Keratinocyte (primary cell): Measurements from ENCODE around the gene TLN1. TPM values are rescaled to one million over a fixed set of nuclear protein-coding genes. Genes with fewer than 3 reads are reported as not detected.

ENCODE experiments used
- DNase-seq: peaks from one replicate; pipeline ENCODE4 v3.0.0-alpha.2; 2011; ENCODE audit warnings: low read depth, missing footprints, low spot score
- FAIRE-seq: peaks from 2 replicates; lab custom pipeline; 2011; peaks lifted over from hg19 to GRCh38; lab: Jason Lieb, UNC
- H2AFZ ChIP-seq: 2 replicates; pipeline ENCODE4 v1.6.0; 2012; ENCODE audit warnings: low read length, control low read depth, inconsistent platforms; ENCODE audit not compliant: control insufficient read depth
- H3K27ac ChIP-seq: 2 replicates; pipeline ENCODE4 v1.5.1; 2011; ENCODE audit warnings: low read length; ENCODE audit not compliant: control insufficient read depth, insufficient read depth
- H3K27me3 ChIP-seq: 3 replicates; pipeline ENCODE4 v1.6.0; 2011; ENCODE audit warnings: low read length; ENCODE audit not compliant: control insufficient read depth, insufficient read depth; ENCODE audit errors: extremely low read depth
- H3K36me3 ChIP-seq, 2 experiments: 2 replicates in 1 of 2; 3 replicates in 1 of 2; pipeline ENCODE4 v1.5.1; 2011; ENCODE audit warnings: low read length in 2 of 2, mild to moderate bottlenecking in 1 of 2; ENCODE audit not compliant: control insufficient read depth in 2 of 2, insufficient read depth in 2 of 2; ENCODE audit errors: extremely low read depth in 1 of 2
- H3K4me1 ChIP-seq: 3 replicates; pipeline ENCODE4 v1.5.1; 2011; ENCODE audit warnings: low read length; ENCODE audit not compliant: control insufficient read depth, insufficient read depth; ENCODE audit errors: extremely low read depth
- H3K4me2 ChIP-seq: 3 replicates; pipeline ENCODE4 v1.6.0; 2011; ENCODE audit warnings: low read depth, low read length; ENCODE audit not compliant: control insufficient read depth, insufficient read depth; ENCODE audit errors: extremely low read depth
- H3K4me3 ChIP-seq, 3 experiments: fragments of 200-600 bp in 1 of 3; sonication (generic) in 1 of 3; 2 replicates in 2 of 3; 3 replicates in 1 of 3; pipeline ENCODE4 v1.5.1; 2011 to 2016; ENCODE audit warnings: low read length in 3 of 3, mild to moderate bottlenecking in 3 of 3, control low read depth in 2 of 3, inconsistent platforms in 1 of 3, low read depth in 1 of 3, mixed read lengths in 1 of 3, mixed run types in 1 of 3, moderate library complexity in 1 of 3; ENCODE audit not compliant: control insufficient read depth in 2 of 3, insufficient read depth in 2 of 3; ENCODE audit errors: extremely low read depth in 1 of 3
- H3K79me2 ChIP-seq: 2 replicates; pipeline ENCODE4 v1.6.0; 2012; ENCODE audit warnings: low read length; ENCODE audit not compliant: control insufficient read depth, insufficient read depth
- H3K9ac ChIP-seq: 3 replicates; pipeline ENCODE4 v1.6.0; 2011; ENCODE audit warnings: low read length; ENCODE audit not compliant: control insufficient read depth, insufficient read depth; ENCODE audit errors: extremely low read depth
- H3K9me1 ChIP-seq: 3 replicates; pipeline ENCODE4 v1.6.0; 2011; ENCODE audit warnings: low read length; ENCODE audit not compliant: control insufficient read depth, insufficient read depth; ENCODE audit errors: extremely low read depth
- H3K9me3 ChIP-seq: 2 replicates; pipeline ENCODE4 v1.5.1; 2012; ENCODE audit warnings: low read depth, low read length; ENCODE audit not compliant: control insufficient read depth
- H4K20me1 ChIP-seq: 3 replicates; pipeline ENCODE4 v1.6.0; 2011; ENCODE audit warnings: low read length; ENCODE audit not compliant: control insufficient read depth, insufficient read depth; ENCODE audit errors: extremely low read depth
- CTCF ChIP-seq, 3 experiments: IDR thresholded peaks in 1 of 3; conservative IDR thresholded peaks in 1 of 3; optimal IDR thresholded peaks in 1 of 3; 2 replicates in 2 of 3; 3 replicates in 1 of 3; pipeline versions ENCODE3 to v1.5.1; 2011; ENCODE audit warnings: low read length in 3 of 3, mild to moderate bottlenecking in 3 of 3, moderate library complexity in 2 of 3, control low read depth in 1 of 3, inconsistent platforms in 1 of 3; ENCODE audit not compliant: insufficient read depth in 2 of 3; ENCODE audit errors: extremely low read depth in 1 of 3
- EZH2 ChIP-seq: IDR thresholded peaks from one replicate; pipeline ENCODE4 v1.6.1; 2012; ENCODE audit warnings: inconsistent platforms, mild to moderate bottlenecking, low read length, moderate library complexity
- dilution Hi-C: fragments of 300-500 bp; cut with MboI; formaldehyde crosslinking; loops from one replicate; pipeline ENCODE4 v1.7.0; 2020; ENCODE audit warnings: low sequenced_read_pairs; ENCODE audit not compliant: extremely low pct_ligation_motif_present
- polyA plus RNA-seq, 5 experiments: library from polyadenylated mRNA; depleted of rRNA in 3 of 5; stranded (reverse) in 3 of 5; stranded (forward) in 1 of 5; unstranded in 1 of 5; fragments of >200 nt; gene quantifications; 1 replicate in 1 of 5; 2 replicates in 3 of 5; 3 replicates in 1 of 5; pipeline versions ENCODE4 v1.2.1 to v1.2.3, GENCODE V29; 2011 to 2012; ENCODE audit warnings: missing spikeins in 2 of 5, low read depth in 1 of 5, low replicate concordance in 1 of 5

Gene TLN1
- polyA plus RNA-seq, 1 donor (not counting 4 experiments of a cell fraction or from before 2014, with no cell fraction given): 53.0 TPM

GRCh38 chr9:35691334-35691650 lies 40.7 kb downstream of the TLN1 start:
- Histone ChIP-seq H4K20me1 (peaks cover 3% of the 10 kb centered on the region), H3K27ac (no peak overlapping the region), H3K4me2 (peak overlapping the region; percentile 61), H3K4me1 (peaks cover 16% of the 10 kb centered on the region), H2AFZ (peak overlapping the region; percentile 54), H3K9ac (peak overlapping the region; percentile 61), H3K36me3 (peaks cover 5 to 6% of the 10 kb centered on the region in 2 experiments), H3K9me3 (no peaks in the 10 kb centered on the region), H3K79me2 (no peaks in the 10 kb centered on the region), H3K4me3 (peak overlapping the region in 2 of 3 experiments; percentile 17 to 50), H3K27me3 (no peaks in the 10 kb centered on the region), H3K9me1 (no peaks in the 10 kb centered on the region)
- dilution Hi-C loops: no loop called here
- no peak for FAIRE-seq
- TF ChIP-seq EZH2 (no peak), CTCF (optimal IDR thresholded peaks at IDR 0.05 in 1 of 3, IDR thresholded peaks at IDR 0.05 in 1 of 3, conservative IDR thresholded peaks at IDR 0.05 in 1 of 3; ENCODE audit: extremely low read depth in 1 of 3, insufficient read depth in 2 of 3, low read length in 3 of 3) (no peak)
- no peak for DNase-seq

- Histone ChIP-seq H3K4me1 (peaks cover 16% of the 10 kb centered on the region), H3K4me2 (peak overlapping the region; percentile 67), H3K9ac (peak overlapping the region; percentile 61), H3K27ac (no peak overlapping the region), H3K9me3 (no peaks in the 10 kb centered on the region), H3K36me3 (peaks cover under 1 to 3% of the 10 kb centered on the region in 2 experiments), H3K9me1 (no peaks in the 10 kb centered on the region), H3K79me2 (no peaks in the 10 kb centered on the region), H3K27me3 (no peaks in the 10 kb centered on the region), H2AFZ (peak overlapping the region; percentile 60), H3K4me3 (peak overlapping the region; percentile 50 to 72 (median 66)), H4K20me1 (no peaks in the 10 kb centered on the region)
- TF ChIP-seq CTCF (optimal IDR thresholded peaks at IDR 0.05 in 1 of 3, IDR thresholded peaks at IDR 0.05 in 1 of 3, conservative IDR thresholded peaks at IDR 0.05 in 1 of 3; ENCODE audit: extremely low read depth in 1 of 3, insufficient read depth in 2 of 3, low read length in 3 of 3) (no peak), EZH2 (no peak)
- DNase-seq (no peak), FAIRE-seq (no peak)
- dilution Hi-C loops: no loop called here
Observed at GRCh38 chr9:35690614-35691333, 41.2 kb downstream of the TLN1 start.
